Activated CD4-positive, alpha-beta T cell treated with anti-CD3 and anti-CD28 coated beads for 4 hours (primary cell): ENCODE results near the gene TSHZ2.
A peak's percentile ranks its signal among the peaks of the same experiment; 100 is the strongest.
"Not testable (repeated sequence)": the region's sequence is repeated elsewhere in the genome, so short reads cannot be mapped to it uniquely, and the experiment has no call there.

ENCODE experiments used
- DNase-seq, 2 donors: peaks; one replicate each; pipeline ENCODE4 v3.0.0-alpha.2; 2020

TSHZ2 gene

GRCh38 chr20:53402233-53403005 is 430.3 kb downstream of the TSHZ2 start:
- DNase-seq: peak; percentile 7 to 39

DNA sequence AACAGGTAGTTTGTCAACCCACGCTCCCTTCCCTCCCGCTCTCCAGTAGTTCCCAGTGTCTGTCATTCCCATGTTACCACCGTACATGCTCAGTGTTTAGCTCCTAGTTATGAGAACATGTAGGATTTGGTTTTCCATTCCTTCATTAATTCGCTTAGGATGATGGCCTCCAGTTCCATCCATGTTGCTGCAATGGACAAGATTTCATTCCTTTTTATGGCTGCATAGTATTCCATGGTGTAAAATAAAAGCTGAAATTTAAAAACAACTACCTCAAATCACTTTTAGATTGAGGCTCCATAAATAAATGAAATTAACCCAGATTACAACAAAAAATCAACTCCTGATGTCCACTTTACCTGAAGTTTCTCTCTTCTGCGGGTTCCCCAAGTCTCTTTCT is 430.9 kb downstream of the TSHZ2 start:
- DNase-seq: no peak

GRCh38 chr20:53405139-53405538 is 433.0 kb downstream of the TSHZ2 start:
- no peak for DNase-seq

GRCh38 chr20:53406580-53406979 is 434.4 kb downstream of the TSHZ2 start:
- DNase-seq: no peak

DNA sequence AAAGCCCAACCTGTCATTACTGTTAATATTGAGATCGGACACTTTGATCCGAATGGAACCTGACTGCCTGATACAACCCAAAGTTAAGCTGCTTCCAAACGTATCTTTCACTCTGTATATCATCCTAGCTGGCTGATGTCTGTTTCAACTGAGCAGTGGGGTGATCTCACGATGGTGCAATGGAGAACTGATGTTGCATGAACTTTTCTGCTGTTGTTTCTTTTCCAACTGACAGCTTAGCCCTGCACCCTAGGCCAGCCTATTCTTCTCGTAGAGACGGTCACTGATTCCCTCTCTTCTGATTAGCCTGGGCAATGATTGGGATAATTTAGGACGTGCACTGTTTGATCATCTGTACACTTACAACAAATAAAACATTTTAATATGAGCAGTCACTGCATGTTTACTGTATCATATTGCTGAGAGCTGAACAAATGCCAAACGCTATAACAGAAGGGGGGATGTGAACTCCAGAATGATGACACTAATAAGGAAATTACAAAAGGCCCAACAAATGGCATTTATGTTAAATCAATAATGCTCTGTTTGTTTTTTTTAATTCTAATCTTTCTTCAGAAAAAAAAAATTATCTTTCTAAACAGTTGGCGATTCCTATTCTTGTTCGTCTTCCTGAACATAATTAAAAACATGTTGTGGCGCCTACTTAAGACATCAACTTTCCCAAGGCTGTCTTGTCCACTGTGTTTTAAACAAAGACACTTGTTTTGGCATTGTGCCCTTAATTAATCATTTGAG is 436.7 kb downstream of the TSHZ2 start:
- DNase-seq: no peak

GRCh38 chr20:53409447-53409717 is 437.2 kb downstream of the TSHZ2 start:
- DNase-seq: no peak

GRCh38 chr20:53411129-53411528 is 439.0 kb downstream of the TSHZ2 start:
- DNase-seq: no peak

DNA sequence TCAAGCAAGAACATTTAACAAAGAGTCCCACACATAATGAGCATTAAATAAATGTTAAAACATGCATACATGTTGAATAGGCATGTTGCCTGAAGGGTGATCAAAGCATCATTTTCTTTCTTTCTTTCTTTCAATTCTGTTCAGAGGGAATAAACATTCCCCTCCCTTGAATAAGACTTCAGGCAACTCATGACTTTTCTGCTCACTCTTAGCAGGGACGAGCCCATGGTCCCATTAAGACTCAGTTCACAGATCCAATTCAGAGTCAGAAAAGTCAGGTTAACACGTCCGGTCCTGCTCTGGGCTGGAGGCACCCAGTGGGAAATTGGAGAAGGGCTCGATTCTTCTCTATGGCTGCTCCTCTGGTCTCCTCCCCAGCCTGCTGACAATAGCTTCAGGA is 439.7 kb downstream of the TSHZ2 start:
- DNase-seq: no peak

DNA sequence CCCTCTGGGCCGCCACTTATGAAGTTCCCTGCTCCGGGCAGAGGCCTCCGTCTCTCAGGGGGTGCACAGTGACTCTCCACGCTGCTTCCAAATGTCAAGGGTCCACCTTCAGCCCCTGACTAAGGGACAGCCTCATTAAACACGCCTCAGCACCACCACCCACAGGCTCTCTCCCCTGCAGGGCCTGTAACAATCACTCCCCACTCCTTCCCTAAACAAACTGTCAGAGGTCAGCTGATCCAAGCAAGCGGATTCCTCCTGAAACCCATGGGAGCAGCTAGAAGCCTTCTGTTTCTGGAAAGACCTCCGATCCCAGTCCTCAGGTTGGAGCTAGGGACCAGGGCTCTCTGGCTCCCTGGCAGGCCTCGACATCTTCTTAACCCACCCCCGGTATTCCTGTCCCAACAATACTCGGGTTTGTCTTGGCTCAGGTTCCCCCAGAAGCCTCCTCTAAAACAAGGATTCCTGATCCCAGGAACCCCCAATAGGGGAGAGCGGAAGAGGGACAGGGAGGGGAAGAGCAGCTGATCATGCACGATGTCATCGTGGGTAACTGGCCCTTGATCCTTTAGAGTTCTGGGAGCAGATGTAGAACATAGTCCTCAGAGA is 440.5 kb downstream of the TSHZ2 start:
- DNase-seq: no peak

GRCh38 chr20:53413186-53413631 is 441.1 kb downstream of the TSHZ2 start:
- peak; percentile 16 to 37 for DNase-seq

GRCh38 chr20:53413845-53414244 is 441.7 kb downstream of the TSHZ2 start:
- DNase-seq: not testable (repeated sequence)

GRCh38 chr20:53419693-53420460 is 447.7 kb downstream of the TSHZ2 start:
- no peak for DNase-seq

DNA sequence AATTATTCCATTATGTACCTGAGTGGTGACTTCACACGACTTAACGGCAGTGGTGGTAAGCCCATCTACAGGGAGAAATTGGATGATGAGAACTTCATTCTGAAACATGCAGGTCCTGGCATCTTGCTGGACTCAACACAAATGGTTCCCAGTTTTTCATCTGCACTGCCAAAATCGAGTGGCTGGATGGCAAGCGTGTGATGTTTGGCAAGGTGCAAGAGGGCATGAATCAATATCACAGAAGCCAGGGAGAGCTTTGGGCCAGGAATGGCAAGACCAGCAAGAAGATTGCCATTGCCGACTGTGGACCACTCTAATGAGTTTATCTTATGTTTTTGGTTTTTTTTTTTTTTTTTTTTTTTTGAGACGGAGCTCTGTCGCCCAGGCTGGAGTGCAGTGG is 449.2 kb downstream of the TSHZ2 start:
- DNase-seq: no peak

GRCh38 chr20:53422039-53422438 is 449.9 kb downstream of the TSHZ2 start:
- DNase-seq: no peak

- DNase-seq: no peak
These were observed 451.5 kb downstream of the TSHZ2 start for GRCh38 chr20:53423587-53424146.

- no peak for DNase-seq
These were observed 453.3 kb downstream of the TSHZ2 start for GRCh38 chr20:53425481-53425880.

DNA sequence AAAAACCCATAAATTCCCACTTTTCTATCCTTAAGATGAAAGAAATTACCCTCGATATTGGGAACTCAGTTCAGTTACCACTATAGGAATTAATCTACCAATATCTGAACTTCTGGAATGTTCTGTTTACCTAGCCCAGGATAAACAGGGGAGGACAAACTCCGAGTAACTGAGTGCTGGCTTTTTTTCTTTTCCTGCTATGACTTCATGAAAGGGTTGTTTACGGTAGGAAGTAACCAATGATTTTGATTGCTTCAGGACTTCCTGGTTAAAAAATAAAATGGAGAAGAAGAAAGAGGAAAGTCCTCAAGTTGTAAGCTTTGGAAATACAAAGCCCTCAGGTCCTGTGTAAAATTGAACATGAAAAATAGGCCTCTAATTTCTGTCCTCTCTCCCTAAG is 453.8 kb downstream of the TSHZ2 start:
- no peak for DNase-seq

GRCh38 chr20:53426766-53427312 is 454.7 kb downstream of the TSHZ2 start:
- DNase-seq: no peak

- no peak for DNase-seq
These were observed 455.8 kb downstream of the TSHZ2 start for GRCh38 chr20:53427951-53428350.

DNA sequence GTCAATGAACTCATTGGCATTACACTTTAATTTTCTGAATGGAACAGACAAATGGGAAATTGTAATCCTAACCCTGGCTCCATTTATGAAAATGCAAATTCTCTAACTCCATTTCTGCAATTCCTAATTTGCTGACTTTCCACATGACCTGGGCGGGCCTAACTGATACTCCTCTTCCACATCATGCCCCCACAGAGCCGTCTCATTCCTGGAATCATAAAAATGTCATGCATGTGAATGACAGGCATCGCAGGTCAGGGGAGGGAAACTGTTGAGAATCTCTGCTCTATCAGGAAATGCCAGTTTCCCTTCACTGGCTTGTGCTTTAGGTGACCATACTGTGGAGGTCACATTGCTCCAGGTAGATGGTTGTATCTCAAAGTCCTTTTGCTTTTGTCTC is 456.4 kb downstream of the TSHZ2 start:
- no peak for DNase-seq

DNA sequence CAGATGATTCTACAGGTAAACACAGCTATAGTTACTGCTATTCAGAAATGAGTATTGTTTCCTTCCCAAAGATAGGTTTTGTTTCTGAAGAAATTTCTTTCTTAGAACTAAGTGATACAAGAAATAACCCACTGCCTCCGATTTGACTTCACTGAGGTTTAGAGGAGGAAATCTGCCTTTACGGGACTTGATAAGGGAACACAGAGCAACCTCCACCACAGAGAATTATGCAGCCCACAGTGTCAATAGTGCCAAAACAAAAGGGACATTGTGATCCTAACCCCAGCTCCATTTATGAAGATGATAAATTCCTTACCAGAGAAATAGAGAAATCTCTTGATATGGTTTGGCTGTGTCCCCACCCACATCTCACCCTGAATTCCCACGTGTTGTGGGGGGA is 456.8 kb downstream of the TSHZ2 start:
- DNase-seq: no peak

- DNase-seq: no peak
These were observed 462.5 kb downstream of the TSHZ2 start for GRCh38 chr20:53434662-53435061.

GRCh38 chr20:53436927-53437326 is 464.8 kb downstream of the TSHZ2 start:
- DNase-seq: not testable (repeated sequence)
